CD14-positive monocyte (primary cell): ENCODE results near the gene PRR14. TPM values are rescaled to one million over a fixed set of nuclear protein-coding genes. Genes with fewer than 3 reads are reported as not detected.

Experiments used
- DNase-seq, 3 donors: peaks; one replicate each; pipeline ENCODE4 v3.0.0-alpha.2; 2011 to 2022
- H2AFZ ChIP-seq: 2 replicates; pipeline ENCODE4 v1.6.0; 2012; ENCODE audit warnings: mild to moderate bottlenecking, low read depth, low read length, inconsistent platforms; ENCODE audit not compliant: insufficient read depth, poor library complexity, severe bottlenecking
- H3K27ac ChIP-seq, 2 donors: 1 replicate in 1 of 2; 2 replicates in 1 of 2; pipeline ENCODE4 v1.5.1; 2012 to 2013; ENCODE audit warnings: low read length in 2 of 2, control low read depth in 1 of 2, inconsistent platforms in 1 of 2, low read depth in 1 of 2, mild to moderate bottlenecking in 1 of 2
- H3K27me3 ChIP-seq, 2 donors: one replicate each; pipeline versions ENCODE4 v1.6.0 to v1.6.1; 2011 to 2013; ENCODE audit warnings: low read length in 2 of 2; ENCODE audit not compliant: control insufficient read depth in 2 of 2, insufficient read depth in 2 of 2
- H3K36me3 ChIP-seq, 2 donors: replicated peaks in 1 of 2; 1 replicate in 1 of 2; 2 replicates in 1 of 2; pipeline versions ENCODE4 v1.5.1 to v1.6.1; 2012 to 2013; ENCODE audit warnings: low read length in 2 of 2, control low read depth in 1 of 2, inconsistent platforms in 1 of 2, mild to moderate bottlenecking in 1 of 2; ENCODE audit not compliant: insufficient read depth in 2 of 2, control insufficient read depth in 1 of 2
- H3K4me1 ChIP-seq, 2 donors: 1 replicate in 1 of 2; 2 replicates in 1 of 2; pipeline versions ENCODE4 v1.5.1 to v1.6.1; 2012 to 2013; ENCODE audit warnings: low read length in 2 of 2, control low read depth in 1 of 2, inconsistent platforms in 1 of 2, mild to moderate bottlenecking in 1 of 2, moderate library complexity in 1 of 2; ENCODE audit not compliant: insufficient read depth in 2 of 2, control insufficient read depth in 1 of 2
- H3K4me2 ChIP-seq: replicated peaks from 2 replicates; pipeline ENCODE3; 2012; ENCODE audit warnings: low read length, moderate library complexity, mild to moderate bottlenecking; ENCODE audit not compliant: poor library complexity, severe bottlenecking; ENCODE audit errors: extremely low read depth
- H3K4me3 ChIP-seq, 3 experiments: fragments of 200-600 bp in 1 of 3; sonication (generic) in 1 of 3; replicated peaks in 1 of 3; 1 replicate in 2 of 3; 2 replicates in 1 of 3; pipeline ENCODE4 v1.5.1; 2011 to 2013; ENCODE audit warnings: low read length in 3 of 3, mild to moderate bottlenecking in 3 of 3, control low read depth in 2 of 3, low read depth in 2 of 3, inconsistent platforms in 1 of 3, moderate library complexity in 1 of 3
- H3K79me2 ChIP-seq: 2 replicates; pipeline ENCODE4 v1.6.0; 2012; ENCODE audit warnings: mild to moderate bottlenecking, control low read depth, inconsistent platforms, low read length, moderate library complexity; ENCODE audit not compliant: insufficient read depth
- H3K9ac ChIP-seq: 2 replicates; pipeline ENCODE4 v1.6.0; 2017; ENCODE audit warnings: low read length, mild to moderate bottlenecking; ENCODE audit not compliant: insufficient read depth, poor library complexity, severe bottlenecking
- H3K9me3 ChIP-seq, 2 donors: replicated peaks in 1 of 2; 1 replicate in 1 of 2; 2 replicates in 1 of 2; pipeline versions ENCODE4 v1.5.1 to v1.6.1; 2012 to 2013; ENCODE audit warnings: low read length in 2 of 2, control low read depth in 1 of 2; ENCODE audit not compliant: control insufficient read depth in 1 of 2, insufficient read depth in 1 of 2
- H4K20me1 ChIP-seq: 2 replicates; pipeline ENCODE4 v1.6.0; 2012; ENCODE audit warnings: mild to moderate bottlenecking, low read length, control low read depth, moderate library complexity; ENCODE audit not compliant: insufficient read depth
- H3K27ac Mint-ChIP-seq, 7 donors: one replicate each; pipeline ENCODE4 v1.8.0; 2020; ENCODE audit warnings: mild to moderate bottlenecking in 7 of 7, mixed read lengths in 7 of 7, moderate library complexity in 6 of 7, inconsistent platforms in 2 of 7
- H3K27me3 Mint-ChIP-seq, 3 donors: one replicate each; pipeline ENCODE4 v1.8.0; 2021 to 2022; ENCODE audit warnings: low read depth in 3 of 3, mild to moderate bottlenecking in 3 of 3, mixed read lengths in 3 of 3, moderate library complexity in 3 of 3, inconsistent platforms in 1 of 3
- H3K36me3 Mint-ChIP-seq, 2 donors: one replicate each; pipeline ENCODE4 v1.8.0; 2020; ENCODE audit warnings: mixed read lengths in 2 of 2, inconsistent platforms in 1 of 2, mild to moderate bottlenecking in 1 of 2
- H3K4me1 Mint-ChIP-seq: one replicate; pipeline ENCODE4 v1.8.0; 2020; ENCODE audit warnings: mild to moderate bottlenecking, mixed read lengths
- H3K4me3 Mint-ChIP-seq, 2 donors: one replicate each; pipeline ENCODE4 v1.8.0; 2020; ENCODE audit warnings: mild to moderate bottlenecking in 2 of 2, mixed read lengths in 2 of 2, moderate library complexity in 1 of 2
- H3K9me3 Mint-ChIP-seq, 7 donors: one replicate each; pipeline ENCODE4 v1.8.0; 2020 to 2022; ENCODE audit warnings: mixed read lengths in 7 of 7, mild to moderate bottlenecking in 6 of 7, moderate library complexity in 6 of 7, inconsistent platforms in 2 of 7
- CTCF ChIP-seq: fragments of 200-600 bp; IDR thresholded peaks from one replicate; pipeline ENCODE4 v1.8.0; 2022; ENCODE audit warnings: antibody characterized with exemption, mild to moderate bottlenecking
- WGBS: methylation state at CpG from one replicate; pipeline ENCODE4 v1.1.5; 2013; ENCODE audit warnings: missing lambda C conversion rate; ENCODE audit not compliant: insufficient coverage; 5-methylcytosine and 5-hydroxymethylcytosine counted together
- intact Hi-C, 2 donors: fragments of 100-400 bp; cut with micrococcal nuclease; formaldehyde crosslinking; loops; one replicate each; pipeline versions ENCODE4 v1.15.0 to v1.15.1; 2023
- polyA plus RNA-seq, 3 donors: library from polyadenylated mRNA; depleted of rRNA in 1 of 3; unstranded in 2 of 3; stranded (reverse) in 1 of 3; fragments of 300-500 nt in 2 of 3; fragments of >200 nt in 1 of 3; fragmentation: Illumina TruSeq in 2 of 3; gene quantifications; 1 replicate in 2 of 3; 2 replicates in 1 of 3; pipeline ENCODE4 v1.2.3, GENCODE V29; 2012 to 2021

PRR14 gene
- polyA plus RNA-seq, 3 donors: 6.1 to 32.6 (median 10.4) TPM

DNA sequence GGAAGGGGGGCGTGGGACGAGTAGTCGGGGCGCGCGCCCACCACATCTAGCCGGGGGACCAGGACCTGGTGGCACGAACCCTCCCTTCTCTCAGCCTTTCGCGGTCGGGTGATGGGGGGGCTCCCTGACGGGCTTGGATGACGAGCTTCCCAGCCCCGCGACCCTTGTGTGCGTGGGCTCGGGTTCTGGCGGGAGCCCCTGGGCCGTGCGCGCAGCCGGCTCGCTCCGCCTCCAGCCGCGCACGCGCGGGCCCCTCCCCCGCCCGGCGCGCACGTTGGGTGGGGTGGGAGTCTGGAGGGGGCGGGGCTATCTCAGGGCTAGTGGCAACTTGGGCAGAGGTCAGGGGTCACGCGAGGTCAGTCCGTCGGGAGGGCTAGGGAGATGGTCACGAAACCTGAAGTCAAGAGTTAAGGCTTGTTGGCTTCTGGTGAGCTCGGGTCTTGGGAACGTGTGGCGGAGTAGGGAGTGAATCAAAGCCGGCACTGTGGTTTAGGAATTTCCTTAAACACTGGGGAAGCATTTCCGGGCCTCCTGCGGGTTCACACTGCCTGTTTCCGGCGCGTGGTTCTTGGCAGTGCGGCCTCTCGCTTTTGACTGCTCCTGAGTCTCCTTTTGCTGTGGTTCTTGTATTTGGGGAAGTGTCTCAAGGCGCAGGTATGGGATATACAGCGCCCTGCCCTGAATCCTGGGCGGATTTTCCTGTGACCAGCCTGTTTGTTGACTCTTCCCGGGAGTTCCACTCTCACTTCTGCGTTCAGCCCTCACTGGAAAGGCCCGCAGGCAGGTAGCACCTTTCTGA, 48.3 kb downstream of the PRR14 start, which contains the start of gene SRCAP:
TSS of gene SRCAP (plus strand) at position 356 of the 799 bp plus-strand sequence. CDS start 1,654 bp downstream, outside the sequence.
- H3K4me3 ChIP-seq: peak within 1 kb of the TSS; percentile 91 to 98 (median 94)
- H3K36me3 ChIP-seq: peaks cover 35 to 38% of the 10 kb centered on the region in 2 donors
- H3K9me3 Mint-ChIP-seq: peaks cover 0 to 2% (median 0%) of the 10 kb centered on the region in 7 donors
- H3K9ac ChIP-seq: peak within 1 kb of the TSS; percentile 99
- under 1% methylated on average over 44 of the region's 57 CpGs for WGBS
- intact Hi-C loops: loop anchor here (1.0 to 5.0 kb wide), 4 partner anchors 40 to 223 kb away; partner anchors contain the start of genes FBRS (in 2 of the 2), FBXL19 (in 1 of the 2) and PRR14 (in 1 of the 2)
- no peaks in the 10 kb centered on the region for H3K27me3 Mint-ChIP-seq
- H3K4me1 Mint-ChIP-seq: peaks cover 32% of the 10 kb centered on the region
- no peaks in the 10 kb centered on the region for H3K9me3 ChIP-seq
- DNase-seq: peak; percentile 81 to 85 (median 83)
- H3K4me3 Mint-ChIP-seq: peak within 1 kb of the TSS; percentile 92 to 99
- peak within 1 kb of the TSS; percentile 96 to 97 for H3K27ac ChIP-seq
- no peak for TF ChIP-seq CTCF
- peaks cover 42% of the 10 kb centered on the region for H4K20me1 ChIP-seq
- H3K27ac Mint-ChIP-seq: peak within 1 kb of the TSS; percentile 99 to 100 (median 100)
- H3K79me2 ChIP-seq: peaks cover 46% of the 10 kb centered on the region
- H3K4me2 ChIP-seq: peak within 1 kb of the TSS; percentile 89
- peaks cover 27 to 38% of the 10 kb centered on the region in 2 donors for H3K36me3 Mint-ChIP-seq
- H3K4me1 ChIP-seq: peaks cover 18 to 34% of the 10 kb centered on the region in 2 donors
- peak within 1 kb of the TSS; percentile 97 for H2AFZ ChIP-seq
- no peaks in the 10 kb centered on the region for H3K27me3 ChIP-seq

DNA sequence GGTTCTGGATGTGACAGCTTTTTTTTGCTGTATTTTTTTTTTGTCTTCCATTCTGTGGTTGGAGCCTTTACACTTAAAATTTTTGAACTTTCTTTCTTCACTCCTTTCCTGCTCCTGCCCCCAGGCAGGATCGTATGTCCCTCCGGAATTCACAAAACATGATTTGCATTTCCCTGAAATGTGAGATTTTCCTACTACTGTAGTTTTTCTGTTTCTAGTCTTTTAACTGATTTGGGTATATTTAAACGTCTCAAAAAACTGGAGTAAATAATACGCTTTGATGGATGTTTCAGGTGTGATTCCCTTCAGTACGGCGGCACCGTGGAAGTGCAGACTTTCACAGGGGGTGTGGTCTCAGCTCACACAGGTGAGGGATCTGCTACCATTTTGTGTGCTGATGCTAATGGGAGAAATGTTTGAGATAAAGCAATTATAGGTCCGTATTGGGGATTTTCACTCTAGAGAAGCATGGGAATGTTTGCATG, 48.9 kb downstream of the PRR14 start:
- peak overlapping the region; percentile 70 for H2AFZ ChIP-seq
- no peaks in the 10 kb centered on the region for H3K27me3 ChIP-seq
- H3K4me1 ChIP-seq: peaks cover 16 to 28% of the 10 kb centered on the region in 2 donors
- H3K27ac ChIP-seq: peak overlapping the region; percentile 96 to 97
- peaks cover 48% of the 10 kb centered on the region for H4K20me1 ChIP-seq
- peaks cover 53% of the 10 kb centered on the region for H3K79me2 ChIP-seq
- intact Hi-C loops: loop anchor here (2.0 to 5.0 kb wide), 5 partner anchors 15 to 223 kb away; partner anchors contain the start of genes FBRS (in 1 of the 2), FBXL19 (in 1 of the 2), PHKG2 (in 1 of the 2) and PRR14 (in 1 of the 2)
- peak overlapping the region; percentile 99 for H3K9ac ChIP-seq
- Mint-ChIP-seq H3K4me3 (peak overlapping the region; percentile 92 to 99), H3K27me3 (no peaks in the 10 kb centered on the region), H3K27ac (peak overlapping the region; percentile 91 to 100 (median 99)), H3K4me1 (peaks cover 29% of the 10 kb centered on the region), H3K9me3 (peaks cover 0 to 2% (median 0%) of the 10 kb centered on the region in 7 donors), H3K36me3 (peaks cover 33 to 45% of the 10 kb centered on the region in 2 donors)
- no peaks in the 10 kb centered on the region for H3K9me3 ChIP-seq
- H3K36me3 ChIP-seq: peaks cover 42 to 44% of the 10 kb centered on the region in 2 donors
- H3K4me2 ChIP-seq: peak overlapping the region; percentile 89
- DNase-seq: no peak
- WGBS: 93% methylated on average over 5 of the region's 8 CpGs
- no peak for TF ChIP-seq CTCF
- peak overlapping the region; percentile 91 to 98 (median 94) for H3K4me3 ChIP-seq
